Calu3 (cell line): ENCODE data around the gene ATP6V1B1. TPM values are rescaled to one million over a fixed set of nuclear protein-coding genes. Genes with fewer than 3 reads are reported as not detected.

ENCODE experiments used
- BruUV-seq: library from RNA; stranded (reverse); fragments of 400-500 nt; replicated peaks from 2 replicates; lab custom pipeline; 2021; lab: Mats Ljungman, UMichigan
- CTCF ChIA-PET: fragments of 300-600 bp; sonication (Branson Sonifier 250); formaldehyde crosslinking; loops from one replicate; lab custom pipeline; 2022; ENCODE audit warnings: antibody characterized with exemption; lab: Charles Lee
- DNase-seq: peaks from one replicate; pipeline ENCODE4 v3.0.0; 2022
- H3K27ac Mint-ChIP-seq: one replicate; pipeline ENCODE4 v1.8.0; 2022; ENCODE audit warnings: mixed read lengths; ENCODE audit not compliant: unreplicated experiment
- H3K27me3 Mint-ChIP-seq: one replicate; pipeline ENCODE4 v1.8.0; 2022; ENCODE audit warnings: mixed read lengths; ENCODE audit not compliant: unreplicated experiment
- H3K36me3 Mint-ChIP-seq: one replicate; pipeline ENCODE4 v1.8.0; 2022; ENCODE audit warnings: mild to moderate bottlenecking, moderate library complexity, mixed read lengths; ENCODE audit not compliant: insufficient read depth, unreplicated experiment
- H3K4me1 Mint-ChIP-seq: one replicate; pipeline ENCODE4 v1.8.0; 2022; ENCODE audit warnings: mild to moderate bottlenecking, low read depth, mixed read lengths; ENCODE audit not compliant: unreplicated experiment
- H3K4me3 Mint-ChIP-seq: one replicate; pipeline ENCODE4 v1.8.0; 2022; ENCODE audit warnings: mild to moderate bottlenecking, low read depth, moderate library complexity, mixed read lengths; ENCODE audit not compliant: unreplicated experiment
- H3K9me3 Mint-ChIP-seq: one replicate; pipeline ENCODE4 v1.8.0; 2022; ENCODE audit warnings: low read depth, mixed read lengths; ENCODE audit not compliant: unreplicated experiment
- CTCF ChIP-seq: fragments of 200-600 bp; IDR thresholded peaks from one replicate; pipeline ENCODE4 v1.8.0; 2022; ENCODE audit warnings: antibody characterized with exemption; ENCODE audit not compliant: unreplicated experiment
- intact Hi-C: fragments of 100-400 bp; cut with micrococcal nuclease; formaldehyde crosslinking; loops from one replicate; pipeline ENCODE4 v1.10.0; 2022; ENCODE audit not compliant: unreplicated experiment
- total RNA-seq: library from RNA; stranded (reverse); gene quantifications from 2 replicates; pipeline ENCODE4 v1.2.3, GENCODE V29; 2022

Gene ATP6V1B1
- total RNA-seq, 1 experiment from 2014 or later = not detected

DNA sequence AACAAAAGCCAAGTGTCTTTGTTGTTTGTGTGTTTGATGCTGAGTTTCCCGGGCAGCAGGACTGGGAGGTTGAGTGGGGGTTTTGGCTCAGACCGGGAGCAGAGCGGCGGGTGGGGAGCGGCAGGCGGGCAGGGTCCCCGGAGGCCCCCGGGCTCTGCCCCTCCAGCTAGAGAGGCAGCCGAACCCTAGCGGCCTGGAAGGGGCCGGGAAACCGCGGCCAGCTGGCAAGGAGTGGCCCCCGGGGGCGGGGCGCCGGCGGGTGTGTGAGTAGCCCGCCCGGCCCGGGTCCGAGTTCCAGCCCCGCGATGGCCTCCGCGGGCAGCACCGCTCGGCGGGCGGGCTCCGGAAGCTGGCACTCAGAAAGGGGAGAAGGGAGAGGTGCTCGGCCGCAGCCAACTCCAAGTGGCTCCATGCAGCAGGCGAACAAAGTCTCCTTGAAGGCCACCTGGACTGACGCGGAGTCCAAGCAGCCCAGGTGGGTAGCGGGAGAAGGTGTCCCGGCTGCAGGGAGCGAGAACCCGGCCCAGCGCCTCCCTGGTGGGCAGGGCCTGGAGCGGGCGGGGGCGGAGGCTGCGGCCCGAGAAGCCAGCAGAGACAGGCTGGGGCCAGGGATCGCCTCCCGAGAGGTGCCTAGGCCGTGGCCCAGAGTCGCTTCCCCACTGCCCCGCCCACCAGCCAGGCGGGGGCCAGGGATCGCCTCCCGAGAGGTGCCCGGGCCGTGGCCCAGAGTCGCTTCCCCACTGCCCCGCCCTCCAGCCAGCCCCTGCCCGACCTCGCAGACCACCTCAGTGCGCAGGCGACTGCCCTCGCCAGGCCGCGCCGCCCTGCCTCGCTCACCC is 42.9 kb downstream of the ATP6V1B1 start, which contains the start of gene ANKRD53:
ANKRD53 (plus strand) TSS at position 290 of the 839 bp plus-strand sequence; CDS start at position 306, 16 bp downstream.
- H3K9me3 Mint-ChIP-seq = no peaks in the 10 kb centered on the region
- intact Hi-C loops = no loop called here
- peaks cover 18% of the 10 kb centered on the region for H3K36me3 Mint-ChIP-seq
- DNase-seq = peak; percentile 5
- H3K27me3 Mint-ChIP-seq = peaks cover 22% of the 10 kb centered on the region
- peak within 1 kb of the TSS; percentile 41 for H3K27ac Mint-ChIP-seq
- CTCF ChIA-PET = interaction anchor here (0.6 to 0.8 kb wide), 2 partner anchors 11 to 14 kb away, joined by 3 to 5 read pairs; no protein-coding TSS in a partner anchor
- BruUV-seq = no TSS peak
- TF ChIP-seq CTCF = no peak
- H3K4me1 Mint-ChIP-seq = peaks cover 26% of the 10 kb centered on the region
- peak within 1 kb of the TSS; percentile 64 for H3K4me3 Mint-ChIP-seq

DNA sequence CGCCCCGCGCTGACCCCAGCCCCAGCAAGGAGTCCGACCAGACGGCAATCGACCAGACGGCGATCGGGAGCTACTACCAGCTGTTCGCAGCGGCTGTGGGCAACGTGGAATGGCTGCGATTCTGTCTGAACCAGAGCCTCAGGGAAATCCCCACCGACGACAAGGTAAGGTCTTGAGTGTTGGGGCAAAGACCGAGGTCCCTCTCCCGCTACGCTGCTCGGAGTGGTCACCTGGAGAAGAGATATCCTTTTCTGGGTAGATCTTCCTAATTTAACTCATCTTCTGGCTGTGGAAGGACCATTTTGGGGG is 43.4 kb downstream of the ATP6V1B1 start:
- intact Hi-C loops = no loop called here
- no peak for TF ChIP-seq CTCF
- H3K27ac Mint-ChIP-seq = no peak overlapping the region
- peaks cover 18% of the 10 kb centered on the region for H3K36me3 Mint-ChIP-seq
- peaks cover 26% of the 10 kb centered on the region for H3K4me1 Mint-ChIP-seq
- no peak overlapping the region for H3K4me3 Mint-ChIP-seq
- DNase-seq = no peak
- peaks cover 16% of the 10 kb centered on the region for H3K27me3 Mint-ChIP-seq
- no TSS peak for BruUV-seq
- CTCF ChIA-PET = no interaction called here
- no peaks in the 10 kb centered on the region for H3K9me3 Mint-ChIP-seq

GRCh38 chr2:70979626-70980025 is 43.9 kb downstream of the ATP6V1B1 start:
- Mint-ChIP-seq H3K4me1 (peaks cover 26% of the 10 kb centered on the region), H3K36me3 (peaks cover 18% of the 10 kb centered on the region), H3K9me3 (no peaks in the 10 kb centered on the region), H3K27me3 (peaks cover 11% of the 10 kb centered on the region), H3K27ac (no peak overlapping the region), H3K4me3 (no peak overlapping the region)
- no TSS peak for BruUV-seq
- no peak for TF ChIP-seq CTCF
- CTCF ChIA-PET = no interaction called here
- no peak for DNase-seq
- intact Hi-C loops = no loop called here

DNA sequence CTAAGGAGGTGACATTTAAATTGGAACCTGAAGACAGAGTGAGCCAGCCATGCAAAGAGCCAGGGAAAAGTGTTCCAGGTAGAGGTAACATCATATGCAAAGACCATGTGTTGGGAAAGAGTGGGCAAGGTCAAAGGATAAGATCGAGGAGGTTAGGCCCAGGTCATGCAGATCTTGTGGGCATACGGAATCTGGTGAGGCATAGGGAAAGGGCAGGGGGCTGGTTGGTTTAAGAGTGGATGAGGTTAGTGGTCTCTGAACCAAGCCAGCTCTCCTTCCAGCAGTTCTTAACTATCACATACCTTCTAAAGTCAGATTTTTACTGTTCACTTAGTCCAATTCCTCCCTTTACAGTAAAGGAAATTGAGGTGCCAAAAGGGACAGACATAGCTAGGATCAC is 45.7 kb downstream of the ATP6V1B1 start:
- intact Hi-C loops = no loop called here
- Mint-ChIP-seq H3K9me3 (no peaks in the 10 kb centered on the region), H3K27ac (no peak overlapping the region), H3K27me3 (no peaks in the 10 kb centered on the region), H3K4me1 (peaks cover 15% of the 10 kb centered on the region), H3K4me3 (no peak overlapping the region), H3K36me3 (peaks cover 17% of the 10 kb centered on the region)
- BruUV-seq = no TSS peak
- no peak for TF ChIP-seq CTCF
- DNase-seq = no peak
- CTCF ChIA-PET = interaction anchor here (0.5 to 1.1 kb wide), 2 partner anchors 13 to 887 kb away, joined by 3 read pairs; no protein-coding TSS in a partner anchor
